Measurements from ENCODE around the gene ABCA2.

Gene ABCA2

DNA sequence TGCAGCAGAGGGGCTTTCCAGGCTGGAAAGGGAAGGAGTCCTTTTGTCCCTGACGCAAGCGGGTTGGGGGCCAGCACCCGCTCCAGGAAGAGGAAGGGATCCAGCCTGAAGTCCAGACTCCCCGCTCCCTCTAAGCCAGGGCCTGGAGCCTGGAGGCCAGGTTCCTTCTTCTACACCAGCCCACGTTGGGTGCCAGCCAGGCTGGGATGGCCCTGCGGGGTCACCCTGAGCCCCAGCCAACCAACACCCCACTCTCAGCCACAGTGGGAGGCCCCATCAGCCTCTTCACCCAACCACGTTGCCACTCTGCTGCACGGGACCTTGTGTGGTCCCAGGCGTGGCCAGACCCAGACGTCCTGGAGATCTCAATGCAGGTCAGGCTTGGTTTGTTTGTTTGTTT is 4.8 kb upstream of the ABCA2 start:
- TF ChIP-seq, protein P1, sequence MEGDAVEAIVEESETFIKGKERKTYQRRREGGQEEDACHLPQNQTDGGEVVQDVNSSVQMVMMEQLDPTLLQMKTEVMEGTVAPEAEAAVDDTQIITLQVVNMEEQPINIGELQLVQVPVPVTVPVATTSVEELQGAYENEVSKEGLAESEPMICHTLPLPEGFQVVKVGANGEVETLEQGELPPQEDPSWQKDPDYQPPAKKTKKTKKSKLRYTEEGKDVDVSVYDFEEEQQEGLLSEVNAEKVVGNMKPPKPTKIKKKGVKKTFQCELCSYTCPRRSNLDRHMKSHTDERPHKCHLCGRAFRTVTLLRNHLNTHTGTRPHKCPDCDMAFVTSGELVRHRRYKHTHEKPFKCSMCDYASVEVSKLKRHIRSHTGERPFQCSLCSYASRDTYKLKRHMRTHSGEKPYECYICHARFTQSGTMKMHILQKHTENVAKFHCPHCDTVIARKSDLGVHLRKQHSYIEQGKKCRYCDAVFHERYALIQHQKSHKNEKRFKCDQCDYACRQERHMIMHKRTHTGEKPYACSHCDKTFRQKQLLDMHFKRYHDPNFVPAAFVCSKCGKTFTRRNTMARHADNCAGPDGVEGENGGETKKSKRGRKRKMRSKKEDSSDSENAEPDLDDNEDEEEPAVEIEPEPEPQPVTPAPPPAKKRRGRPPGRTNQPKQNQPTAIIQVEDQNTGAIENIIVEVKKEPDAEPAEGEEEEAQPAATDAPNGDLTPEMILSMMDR (IDR thresholded peaks at IDR 0.05; ENCODE audit: low read depth, low read length, missing control alignments) = no peak
- no peak for DNase-seq (ENCODE audit: low read depth)

DNA sequence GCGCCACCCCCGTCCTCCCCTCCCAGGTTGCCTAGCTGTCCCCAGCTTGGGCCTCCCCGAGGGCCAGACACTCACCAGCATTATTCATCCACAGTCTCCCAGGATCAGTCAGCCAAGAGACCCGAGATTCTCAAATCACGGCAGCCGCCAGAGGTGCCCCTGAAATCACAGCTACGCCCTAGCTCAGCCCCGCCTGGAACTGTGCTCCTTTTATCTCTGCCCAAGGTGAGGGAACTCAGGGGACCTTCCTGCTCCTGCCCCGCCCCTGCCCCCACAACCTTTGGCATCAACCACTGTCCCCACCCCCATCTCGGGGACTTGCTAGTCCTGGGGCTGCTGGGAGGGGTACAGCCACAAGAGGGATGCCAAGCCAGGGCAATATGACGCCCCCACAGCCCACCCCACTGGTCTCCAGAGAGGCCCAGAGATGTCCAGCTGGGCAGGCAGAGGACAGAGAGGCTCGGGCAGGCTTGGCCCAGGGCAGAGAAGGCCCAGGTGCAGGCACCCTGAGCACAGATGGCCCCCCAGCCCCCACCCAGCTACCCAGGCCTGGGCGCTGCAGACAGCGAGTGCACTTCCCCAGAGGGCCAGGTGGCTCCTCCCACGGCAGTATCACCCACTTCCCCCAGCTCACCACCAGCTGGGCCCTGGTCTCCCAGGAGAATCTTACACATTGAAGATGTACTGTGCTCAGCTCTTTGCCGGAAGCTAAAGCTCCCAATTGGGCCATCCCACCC is 4.0 kb upstream of the ABCA2 start, which contains the start of gene FUT7:
Gene FUT7, minus strand, starts transcription at position 185 of the 737 bp plus-strand sequence. Its CDS starts 97 bp downstream, at position 88.
- H3K4me3 ChIP-seq (ENCODE audit: low read depth, low read length) = no peak within 1 kb of the TSS; the same call in 1 of the 2 replicates
- no peak for DNase-seq (ENCODE audit: low read depth)
- TF ChIP-seq, protein P1 (IDR thresholded peaks at IDR 0.05; ENCODE audit: low read depth, low read length, missing control alignments) = no peak

More for the DNA sequence above, 4.8 kb upstream of the ABCA2 start:
- H3K4me3 ChIP-seq (ENCODE audit: low read depth, low read length) = no peak overlapping the region; the same call in 1 of the 2 replicates

DNA sequence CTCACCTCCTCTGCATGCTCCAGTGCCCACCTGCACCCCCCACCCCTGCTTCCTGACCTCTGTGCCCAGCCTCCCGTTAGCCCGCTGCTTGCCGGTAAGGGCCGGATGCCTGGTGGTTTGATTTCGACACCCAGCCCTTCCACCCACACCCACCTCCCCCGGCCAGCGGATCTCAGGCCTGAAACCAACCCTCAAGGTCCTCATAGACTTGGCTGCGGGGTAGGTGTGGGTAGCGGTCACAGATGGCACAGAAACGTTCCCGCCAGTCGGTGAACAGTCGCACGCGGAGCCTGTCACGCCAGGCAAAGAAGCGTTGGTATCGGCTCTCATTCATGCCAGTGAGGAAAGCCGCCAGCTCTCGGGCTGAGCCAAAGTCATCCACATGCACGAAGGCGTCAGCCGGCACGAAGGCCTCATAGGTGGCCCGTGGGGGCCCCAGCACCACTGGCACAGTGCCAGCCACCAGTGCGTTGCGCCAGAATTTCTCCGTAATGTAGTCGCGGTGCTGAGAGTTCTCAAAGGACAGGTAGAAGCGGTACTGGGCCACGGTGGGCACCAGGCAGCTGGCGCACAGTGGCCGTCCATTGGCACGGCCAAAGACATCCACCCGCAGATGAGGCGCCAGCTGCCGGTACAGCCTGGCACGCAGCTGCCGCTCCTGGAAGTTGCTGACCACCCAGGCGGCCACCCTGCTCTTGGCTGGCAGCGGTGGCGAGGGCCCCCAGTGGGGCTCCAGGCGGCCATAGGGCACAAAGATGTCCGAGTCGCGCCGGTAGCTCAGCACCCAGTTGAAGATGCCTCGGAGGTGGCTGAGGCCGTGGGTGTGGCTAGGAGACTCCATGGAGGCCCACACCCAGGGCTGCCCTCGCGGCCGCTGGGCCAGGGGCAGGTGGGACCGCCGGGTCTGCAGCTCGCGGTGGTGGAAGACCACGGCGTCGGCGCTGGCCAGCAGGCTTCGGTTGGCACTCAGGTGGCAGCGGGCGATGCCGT is 2.8 kb upstream of the ABCA2 start:
- TF ChIP-seq, protein P1 (IDR thresholded peaks at IDR 0.05; ENCODE audit: low read depth, low read length, missing control alignments) = no peak
- no peak for DNase-seq (ENCODE audit: low read depth)
- no peak overlapping the region for H3K4me3 ChIP-seq (ENCODE audit: low read depth, low read length)

DNA sequence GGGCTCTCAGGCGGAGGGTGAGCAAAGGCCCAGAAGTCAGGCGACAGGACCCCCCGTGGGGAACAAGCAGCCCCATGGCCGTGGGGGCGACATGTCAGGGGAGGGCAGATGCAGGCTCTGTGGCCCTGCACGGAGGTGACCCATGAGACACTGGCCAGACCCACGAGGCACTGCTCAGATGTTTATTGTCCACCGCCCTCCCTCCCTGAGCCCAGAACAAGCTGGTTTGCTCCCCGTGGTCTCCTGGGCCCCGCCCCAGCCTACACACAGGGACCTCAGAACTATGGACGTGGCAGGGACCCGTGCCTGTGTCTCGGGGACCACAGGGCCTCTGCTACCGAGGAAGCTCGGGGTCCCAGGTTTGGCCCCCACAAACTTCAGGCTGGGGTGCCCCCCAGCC is 2.0 kb upstream of the ABCA2 start:
- TF ChIP-seq, protein P1 (IDR thresholded peaks at IDR 0.05; ENCODE audit: low read depth, low read length, missing control alignments) = no peak
- no peak overlapping the region for H3K4me3 ChIP-seq (ENCODE audit: low read depth, low read length)
- DNase-seq (ENCODE audit: low read depth) = no peak

DNA sequence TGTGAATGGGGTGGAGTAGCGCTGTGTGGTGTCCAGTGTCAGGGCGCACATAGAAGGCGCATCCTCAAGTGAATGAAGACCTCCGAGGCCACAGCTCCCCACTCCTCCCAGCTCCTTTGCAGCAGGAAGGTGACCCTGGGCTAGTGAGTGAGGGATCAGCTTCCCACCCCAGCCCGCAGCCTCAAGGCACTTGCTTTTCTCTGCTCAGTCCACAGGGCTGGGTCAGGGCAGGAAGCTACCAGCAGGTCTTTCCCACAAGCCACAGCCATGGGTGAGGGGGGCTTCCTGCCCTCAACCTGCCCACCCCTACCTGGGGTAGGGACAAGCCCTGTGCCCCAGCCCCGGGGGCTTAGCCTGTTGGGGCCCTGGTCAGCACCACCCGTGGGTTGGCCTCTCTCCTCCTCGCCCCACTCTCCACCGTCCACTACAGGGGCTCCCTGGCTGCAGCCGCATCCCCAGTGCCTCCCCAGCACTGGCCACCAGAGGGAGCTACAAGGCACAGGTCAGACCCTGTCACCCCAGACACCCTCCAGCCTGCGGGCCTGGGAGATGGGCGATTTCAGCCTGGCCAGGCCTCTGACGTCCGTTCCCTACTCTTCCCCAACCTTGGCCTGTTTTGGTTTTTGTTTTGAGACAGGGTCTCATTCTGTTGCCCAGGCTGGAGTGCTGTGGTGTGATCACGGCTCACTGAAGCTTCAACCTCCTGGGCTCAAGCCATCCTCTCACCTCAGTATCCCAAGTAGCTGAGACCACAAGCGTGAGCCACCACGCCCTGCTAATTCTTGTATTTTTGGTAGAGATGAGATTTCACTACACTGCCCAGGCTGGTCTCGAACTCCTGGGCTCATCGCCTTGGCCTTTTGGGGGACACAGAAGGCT is 1.3 kb upstream of the ABCA2 start:
- TF ChIP-seq, protein P1 (IDR thresholded peaks at IDR 0.05; ENCODE audit: low read depth, low read length, missing control alignments) = peak; percentile 95
- no peak for DNase-seq (ENCODE audit: low read depth)
- no peak overlapping the region for H3K4me3 ChIP-seq (ENCODE audit: low read depth, low read length)
